ENCODE results near the gene DUSP6. TPM values are rescaled to one million over a fixed set of nuclear protein-coding genes. Genes with fewer than 3 reads are reported as not detected.

Gene DUSP6
- total and polyA plus RNA-seq, 2 of the 13 experiments (the other 11 are each of a cell fraction or from before 2014, with no cell fraction given), result 40.9 to 161 TPM

DNA sequence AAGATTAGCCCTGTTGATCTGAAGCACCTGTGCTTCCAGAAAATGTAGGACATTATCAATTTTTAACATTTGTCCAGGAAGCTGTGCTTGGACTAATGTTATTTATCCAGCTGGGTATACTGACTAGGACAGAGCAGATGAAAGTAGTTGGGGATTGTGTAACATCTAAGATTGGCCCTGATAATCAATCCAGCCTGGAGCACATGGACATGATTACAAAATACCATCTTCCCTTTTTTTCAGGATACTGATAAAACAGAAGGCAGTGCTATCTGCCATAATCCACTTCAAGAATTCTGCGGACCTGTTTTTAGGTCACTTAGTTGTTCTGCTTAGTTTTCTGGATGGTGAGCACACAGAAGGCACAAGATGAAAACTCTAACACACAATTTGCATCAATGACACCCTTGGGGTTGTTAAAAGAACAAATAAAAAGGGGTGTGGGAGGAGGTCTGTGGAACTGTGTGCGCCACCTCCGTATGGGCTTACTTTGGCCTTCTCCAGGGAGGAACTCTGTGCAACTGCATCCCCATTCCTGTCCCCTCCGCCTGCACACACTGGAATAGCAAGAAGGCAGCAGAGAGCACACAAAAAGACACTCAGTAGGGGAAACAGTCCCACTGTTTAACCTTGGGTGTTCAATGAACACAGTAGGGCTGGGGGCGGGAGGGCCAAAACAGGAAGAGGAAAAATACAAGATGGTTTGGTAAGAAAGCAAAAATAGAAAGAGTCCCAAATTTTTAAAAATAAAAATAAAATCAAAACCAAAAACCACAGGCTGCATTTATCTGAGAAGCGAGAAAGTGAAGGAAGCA is 31.1 kb upstream of the DUSP6 start (continued):
- TF ChIP-seq CBX5 (CRISPR knock-in tag; IDR thresholded peaks at IDR 0.05; ENCODE audit: borderline replicate concordance), result no peak
- TF ChIP-seq, protein P1, sequence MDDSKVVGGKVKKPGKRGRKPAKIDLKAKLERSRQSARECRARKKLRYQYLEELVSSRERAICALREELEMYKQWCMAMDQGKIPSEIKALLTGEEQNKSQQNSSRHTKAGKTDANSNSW (CRISPR knock-in tag; IDR thresholded peaks at IDR 0.05; ENCODE audit: borderline replicate concordance), result no peak
- no peak for TF ChIP-seq JUNB (CRISPR knock-in tag; IDR thresholded peaks at IDR 0.05; ENCODE audit: borderline replicate concordance)
- no peak for TF ChIP-seq TSC22D2 (CRISPR knock-in tag; IDR thresholded peaks at IDR 0.05; ENCODE audit: borderline replicate concordance)
- peak; percentile 78; the same call in 1 of the 2 replicates for TF ChIP-seq TGIF2 (CRISPR knock-in tag; IDR thresholded peaks at IDR 0.05)
- TF ChIP-seq, protein P2, sequence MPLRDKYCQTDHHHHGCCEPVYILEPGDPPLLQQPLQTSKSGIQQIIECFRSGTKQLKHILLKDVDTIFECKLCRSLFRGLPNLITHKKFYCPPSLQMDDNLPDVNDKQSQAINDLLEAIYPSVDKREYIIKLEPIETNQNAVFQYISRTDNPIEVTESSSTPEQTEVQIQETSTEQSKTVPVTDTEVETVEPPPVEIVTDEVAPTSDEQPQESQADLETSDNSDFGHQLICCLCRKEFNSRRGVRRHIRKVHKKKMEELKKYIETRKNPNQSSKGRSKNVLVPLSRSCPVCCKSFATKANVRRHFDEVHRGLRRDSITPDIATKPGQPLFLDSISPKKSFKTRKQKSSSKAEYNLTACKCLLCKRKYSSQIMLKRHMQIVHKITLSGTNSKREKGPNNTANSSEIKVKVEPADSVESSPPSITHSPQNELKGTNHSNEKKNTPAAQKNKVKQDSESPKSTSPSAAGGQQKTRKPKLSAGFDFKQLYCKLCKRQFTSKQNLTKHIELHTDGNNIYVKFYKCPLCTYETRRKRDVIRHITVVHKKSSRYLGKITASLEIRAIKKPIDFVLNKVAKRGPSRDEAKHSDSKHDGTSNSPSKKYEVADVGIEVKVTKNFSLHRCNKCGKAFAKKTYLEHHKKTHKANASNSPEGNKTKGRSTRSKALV (CRISPR knock-in tag; IDR thresholded peaks at IDR 0.05), result no peak
- TF ChIP-seq ELF1 (CRISPR knock-in tag; IDR thresholded peaks at IDR 0.05), result no peak
- TF ChIP-seq ZNF367 (CRISPR knock-in tag; IDR thresholded peaks at IDR 0.05; ENCODE audit: borderline replicate concordance), result no peak
- TF ChIP-seq ZNF383 (CRISPR knock-in tag; IDR thresholded peaks at IDR 0.05; ENCODE audit: borderline replicate concordance), result no peak
- TF ChIP-seq, protein P3, sequence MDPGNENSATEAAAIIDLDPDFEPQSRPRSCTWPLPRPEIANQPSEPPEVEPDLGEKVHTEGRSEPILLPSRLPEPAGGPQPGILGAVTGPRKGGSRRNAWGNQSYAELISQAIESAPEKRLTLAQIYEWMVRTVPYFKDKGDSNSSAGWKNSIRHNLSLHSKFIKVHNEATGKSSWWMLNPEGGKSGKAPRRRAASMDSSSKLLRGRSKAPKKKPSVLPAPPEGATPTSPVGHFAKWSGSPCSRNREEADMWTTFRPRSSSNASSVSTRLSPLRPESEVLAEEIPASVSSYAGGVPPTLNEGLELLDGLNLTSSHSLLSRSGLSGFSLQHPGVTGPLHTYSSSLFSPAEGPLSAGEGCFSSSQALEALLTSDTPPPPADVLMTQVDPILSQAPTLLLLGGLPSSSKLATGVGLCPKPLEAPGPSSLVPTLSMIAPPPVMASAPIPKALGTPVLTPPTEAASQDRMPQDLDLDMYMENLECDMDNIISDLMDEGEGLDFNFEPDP (CRISPR knock-in tag; conservative IDR thresholded peaks at IDR 0.05), result no peak
- peak; percentile 92 for TF ChIP-seq TBX2 (CRISPR knock-in tag; IDR thresholded peaks at IDR 0.05; ENCODE audit: borderline replicate concordance)
- TF ChIP-seq ZNF776 (CRISPR knock-in tag; IDR thresholded peaks at IDR 0.05), result no peak
- TF ChIP-seq SNAPC2 (CRISPR knock-in tag; IDR thresholded peaks at IDR 0.05), result 0 out of 2 replicates have a peak, but pooled peaks have one; percentile 36
- peak; percentile 70; the same call in 1 of the 2 replicates for TF ChIP-seq ZNF292 (CRISPR knock-in tag; IDR thresholded peaks at IDR 0.05; ENCODE audit: borderline replicate concordance, low read depth)
- TF ChIP-seq, protein P4, sequence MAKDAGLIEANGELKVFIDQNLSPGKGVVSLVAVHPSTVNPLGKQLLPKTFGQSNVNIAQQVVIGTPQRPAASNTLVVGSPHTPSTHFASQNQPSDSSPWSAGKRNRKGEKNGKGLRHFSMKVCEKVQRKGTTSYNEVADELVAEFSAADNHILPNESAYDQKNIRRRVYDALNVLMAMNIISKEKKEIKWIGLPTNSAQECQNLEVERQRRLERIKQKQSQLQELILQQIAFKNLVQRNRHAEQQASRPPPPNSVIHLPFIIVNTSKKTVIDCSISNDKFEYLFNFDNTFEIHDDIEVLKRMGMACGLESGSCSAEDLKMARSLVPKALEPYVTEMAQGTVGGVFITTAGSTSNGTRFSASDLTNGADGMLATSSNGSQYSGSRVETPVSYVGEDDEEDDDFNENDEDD (CRISPR knock-in tag; IDR thresholded peaks at IDR 0.05; ENCODE audit: borderline replicate concordance), result no peak
- TF ChIP-seq, protein P5, sequence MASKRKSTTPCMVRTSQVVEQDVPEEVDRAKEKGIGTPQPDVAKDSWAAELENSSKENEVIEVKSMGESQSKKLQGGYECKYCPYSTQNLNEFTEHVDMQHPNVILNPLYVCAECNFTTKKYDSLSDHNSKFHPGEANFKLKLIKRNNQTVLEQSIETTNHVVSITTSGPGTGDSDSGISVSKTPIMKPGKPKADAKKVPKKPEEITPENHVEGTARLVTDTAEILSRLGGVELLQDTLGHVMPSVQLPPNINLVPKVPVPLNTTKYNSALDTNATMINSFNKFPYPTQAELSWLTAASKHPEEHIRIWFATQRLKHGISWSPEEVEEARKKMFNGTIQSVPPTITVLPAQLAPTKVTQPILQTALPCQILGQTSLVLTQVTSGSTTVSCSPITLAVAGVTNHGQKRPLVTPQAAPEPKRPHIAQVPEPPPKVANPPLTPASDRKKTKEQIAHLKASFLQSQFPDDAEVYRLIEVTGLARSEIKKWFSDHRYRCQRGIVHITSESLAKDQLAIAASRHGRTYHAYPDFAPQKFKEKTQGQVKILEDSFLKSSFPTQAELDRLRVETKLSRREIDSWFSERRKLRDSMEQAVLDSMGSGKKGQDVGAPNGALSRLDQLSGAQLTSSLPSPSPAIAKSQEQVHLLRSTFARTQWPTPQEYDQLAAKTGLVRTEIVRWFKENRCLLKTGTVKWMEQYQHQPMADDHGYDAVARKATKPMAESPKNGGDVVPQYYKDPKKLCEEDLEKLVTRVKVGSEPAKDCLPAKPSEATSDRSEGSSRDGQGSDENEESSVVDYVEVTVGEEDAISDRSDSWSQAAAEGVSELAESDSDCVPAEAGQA (IDR thresholded peaks at IDR 0.05; ENCODE audit: low read depth), result no peak
- TF ChIP-seq, protein P5 (CRISPR knock-in tag; IDR thresholded peaks at IDR 0.05; ENCODE audit: borderline replicate concordance), result no peak
